WTC11 (cell line): Measurements from ENCODE around the gene GRP. TPM values are rescaled to one million over a fixed set of nuclear protein-coding genes. Genes with fewer than 3 reads are reported as not detected.

Experiments
- ATAC-seq: fragments of 200-7000 bp; cut with Tn5 transposase; 2 replicates; pipeline ENCODE4 v1.10.0; 2021; ENCODE audit warnings: mild to moderate bottlenecking, moderate library complexity
- CTCF ChIA-PET: fragments of 300-600 bp; sonication (Branson Sonifier 250); formaldehyde crosslinking; loops from one replicate; lab custom pipeline; 2021; ENCODE audit warnings: antibody characterized with exemption; lab: Charles Lee
- POLR2A ChIA-PET: fragments of 350-600 bp; sonication (Branson Sonifier 250); formaldehyde crosslinking; loops from one replicate; lab custom pipeline; 2021; ENCODE audit warnings: antibody characterized with exemption; lab: Charles Lee
- DNase-seq: peaks from one replicate; pipeline ENCODE4 v3.0.0; 2021; ENCODE audit warnings: low spot score
- H3K27ac Mint-ChIP-seq: 2 replicates; pipeline ENCODE4 v1.8.0; 2021; ENCODE audit warnings: mixed read lengths
- H3K27me3 Mint-ChIP-seq: 2 replicates; pipeline ENCODE4 v1.8.0; 2021; ENCODE audit warnings: low read depth, mild to moderate bottlenecking, moderate library complexity, mixed read lengths
- H3K36me3 Mint-ChIP-seq: 2 replicates; pipeline ENCODE4 v1.8.0; 2021; ENCODE audit warnings: mixed read lengths
- H3K4me1 Mint-ChIP-seq: 2 replicates; pipeline ENCODE4 v1.8.0; 2022; ENCODE audit warnings: mixed read lengths
- H3K4me3 Mint-ChIP-seq: 2 replicates; pipeline ENCODE4 v1.8.0; 2021; ENCODE audit warnings: mild to moderate bottlenecking, moderate library complexity, mixed read lengths
- H3K9me3 Mint-ChIP-seq: 2 replicates; pipeline ENCODE4 v1.8.0; 2021; ENCODE audit warnings: mixed read lengths
- IRF2 ChIP-seq: sonication (generic); formaldehyde crosslinking; IDR thresholded peaks from 2 replicates; pipeline ENCODE4 v1.8.0; 2022; ENCODE audit warnings: low read depth, missing genetic modification reagents, borderline replicate concordance
- JAZF1 ChIP-seq: fragments of 250-450 bp; sonication (Bioruptor Pico); IDR thresholded peaks from 2 replicates; pipeline ENCODE4 v1.9.0; 2021; ENCODE audit warnings: moderate library complexity, mild to moderate bottlenecking, inconsistent platforms
- NFATC4 ChIP-seq: fragments of 250-450 bp; sonication (Bioruptor Pico); IDR thresholded peaks from 2 replicates; pipeline ENCODE4 v1.9.0; 2021; ENCODE audit warnings: mild to moderate bottlenecking
- NR1H2 ChIP-seq: sonication (generic); formaldehyde crosslinking; IDR thresholded peaks from 2 replicates; pipeline ENCODE4 v1.9.0; 2021; ENCODE audit warnings: mild to moderate bottlenecking, moderate library complexity, missing genetic modification reagents
- TCF7 ChIP-seq: sonication (generic); formaldehyde crosslinking; IDR thresholded peaks from 2 replicates; pipeline ENCODE4 v1.8.0; 2022; ENCODE audit warnings: mild to moderate bottlenecking, low read depth, missing genetic modification reagents, moderate library complexity
- TP53 ChIP-seq: sonication (generic); formaldehyde crosslinking; IDR thresholded peaks from 2 replicates; pipeline ENCODE4 v1.8.1; 2023; ENCODE audit warnings: mild to moderate bottlenecking, missing genetic modification reagents
- ZNF396 ChIP-seq: fragments of 250-450 bp; sonication (Bioruptor Pico); IDR thresholded peaks from 2 replicates; pipeline ENCODE4 v1.8.0; 2021; ENCODE audit warnings: mild to moderate bottlenecking, moderate library complexity, borderline replicate concordance
- total RNA-seq: library from RNA; stranded (reverse); gene quantifications from 3 replicates; pipeline ENCODE4 v1.2.3, GENCODE V29; 2021
- TF ChIP-seq, protein P1 (sequence below): sonication (generic); formaldehyde crosslinking; IDR thresholded peaks from 2 replicates; pipeline ENCODE4 v1.8.1; 2023; ENCODE audit warnings: mild to moderate bottlenecking, missing genetic modification reagents, borderline replicate concordance
- TF ChIP-seq, protein P2 (sequence below): sonication (generic); formaldehyde crosslinking; IDR thresholded peaks from 2 replicates; pipeline ENCODE4 v1.8.1; 2023; ENCODE audit warnings: mild to moderate bottlenecking, moderate library complexity, missing genetic modification reagents
- TF ChIP-seq, protein P3 (sequence below): sonication (generic); formaldehyde crosslinking; IDR thresholded peaks from 2 replicates; pipeline ENCODE4 v1.8.1; 2023; ENCODE audit warnings: mild to moderate bottlenecking, missing genetic modification reagents, moderate library complexity
- TF ChIP-seq, protein P4 (sequence below): fragments of 250-450 bp; sonication (Bioruptor Pico); IDR thresholded peaks from 2 replicates; pipeline ENCODE4 v1.9.0; 2021; ENCODE audit warnings: mild to moderate bottlenecking
- TF ChIP-seq, protein P5 (sequence below): sonication (generic); formaldehyde crosslinking; IDR thresholded peaks from 2 replicates; pipeline ENCODE4 v1.8.0; 2023; ENCODE audit warnings: missing genetic modification reagents, mild to moderate bottlenecking, borderline replicate concordance
- TF ChIP-seq, protein P6 (sequence below): fragments of 250-450 bp; sonication (Bioruptor Pico); IDR thresholded peaks from 2 replicates; pipeline ENCODE4 v1.9.0; 2021; ENCODE audit warnings: moderate library complexity, mild to moderate bottlenecking, inconsistent platforms, borderline replicate concordance
- TF ChIP-seq, protein P7 (sequence below): sonication (generic); formaldehyde crosslinking; IDR thresholded peaks from 2 replicates; pipeline ENCODE4 v1.8.1; 2023; ENCODE audit warnings: mild to moderate bottlenecking, missing genetic modification reagents
- TF ChIP-seq, protein P8 (sequence below): fragments of 250-450 bp; sonication (Bioruptor Pico); IDR thresholded peaks from 2 replicates; pipeline ENCODE4 v1.8.0; 2021; ENCODE audit warnings: mild to moderate bottlenecking

GRP gene
- total RNA-seq, 1 experiment from 2014 or later: 0.22 TPM

DNA sequence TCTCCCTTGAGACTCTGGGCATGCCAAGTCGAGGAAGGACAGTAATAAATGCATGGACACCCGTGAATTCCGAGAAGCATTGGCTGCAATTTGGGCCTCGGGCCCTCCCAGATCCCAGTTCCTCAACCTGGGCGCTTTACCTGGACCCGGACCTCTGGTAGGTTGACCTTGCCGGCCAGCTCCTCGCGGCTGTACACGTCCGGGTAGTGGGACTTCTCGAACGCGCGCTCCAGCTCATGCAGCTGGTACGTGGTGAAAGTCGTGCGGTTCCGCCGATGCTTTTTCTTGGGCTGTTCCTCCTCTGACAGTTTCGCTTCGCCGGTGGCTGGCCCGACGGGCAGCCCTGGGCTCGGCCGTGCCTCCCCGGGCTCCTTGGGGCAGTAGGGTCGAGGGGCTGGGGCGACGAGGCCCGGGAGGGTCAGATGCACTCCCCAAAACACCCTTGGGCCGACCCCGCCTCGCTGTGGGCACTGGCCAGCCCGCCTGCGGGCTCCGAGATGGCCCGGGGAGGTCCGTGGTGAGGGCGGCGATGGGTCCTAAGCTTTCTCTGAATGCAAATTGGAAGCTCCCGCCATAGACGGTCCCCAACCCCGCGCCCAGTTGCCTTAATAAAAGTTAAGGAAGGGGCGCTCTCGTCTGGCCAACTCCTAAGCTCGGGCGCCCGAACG is 52.4 kb downstream of the GRP start:
- ChIA-PET CTCF (interaction anchor here (0.8 to 3.9 kb wide), 12 partner anchors 8 to 504 kb away, joined by 3 to 28 read pairs (median 6); partner anchors contain the start of genes CCBE1, CPLX4 and GRP), POLR2A (interaction anchor here (1.2 to 1.5 kb wide), 2 partner anchors 8 to 36 kb away, joined by 4 to 12 read pairs; no protein-coding TSS in a partner anchor)
- no peaks in the 10 kb centered on the region for H3K9me3 Mint-ChIP-seq
- DNase-seq (peak; percentile 43), ATAC-seq (no peak)
- no peaks in the 10 kb centered on the region for H3K36me3 Mint-ChIP-seq
- TF ChIP-seq, protein P1, sequence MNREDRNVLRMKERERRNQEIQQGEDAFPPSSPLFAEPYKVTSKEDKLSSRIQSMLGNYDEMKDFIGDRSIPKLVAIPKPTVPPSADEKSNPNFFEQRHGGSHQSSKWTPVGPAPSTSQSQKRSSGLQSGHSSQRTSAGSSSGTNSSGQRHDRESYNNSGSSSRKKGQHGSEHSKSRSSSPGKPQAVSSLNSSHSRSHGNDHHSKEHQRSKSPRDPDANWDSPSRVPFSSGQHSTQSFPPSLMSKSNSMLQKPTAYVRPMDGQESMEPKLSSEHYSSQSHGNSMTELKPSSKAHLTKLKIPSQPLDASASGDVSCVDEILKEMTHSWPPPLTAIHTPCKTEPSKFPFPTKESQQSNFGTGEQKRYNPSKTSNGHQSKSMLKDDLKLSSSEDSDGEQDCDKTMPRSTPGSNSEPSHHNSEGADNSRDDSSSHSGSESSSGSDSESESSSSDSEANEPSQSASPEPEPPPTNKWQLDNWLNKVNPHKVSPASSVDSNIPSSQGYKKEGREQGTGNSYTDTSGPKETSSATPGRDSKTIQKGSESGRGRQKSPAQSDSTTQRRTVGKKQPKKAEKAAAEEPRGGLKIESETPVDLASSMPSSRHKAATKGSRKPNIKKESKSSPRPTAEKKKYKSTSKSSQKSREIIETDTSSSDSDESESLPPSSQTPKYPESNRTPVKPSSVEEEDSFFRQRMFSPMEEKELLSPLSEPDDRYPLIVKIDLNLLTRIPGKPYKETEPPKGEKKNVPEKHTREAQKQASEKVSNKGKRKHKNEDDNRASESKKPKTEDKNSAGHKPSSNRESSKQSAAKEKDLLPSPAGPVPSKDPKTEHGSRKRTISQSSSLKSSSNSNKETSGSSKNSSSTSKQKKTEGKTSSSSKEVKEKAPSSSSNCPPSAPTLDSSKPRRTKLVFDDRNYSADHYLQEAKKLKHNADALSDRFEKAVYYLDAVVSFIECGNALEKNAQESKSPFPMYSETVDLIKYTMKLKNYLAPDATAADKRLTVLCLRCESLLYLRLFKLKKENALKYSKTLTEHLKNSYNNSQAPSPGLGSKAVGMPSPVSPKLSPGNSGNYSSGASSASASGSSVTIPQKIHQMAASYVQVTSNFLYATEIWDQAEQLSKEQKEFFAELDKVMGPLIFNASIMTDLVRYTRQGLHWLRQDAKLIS: no peak
- TF ChIP-seq JAZF1 (CRISPR knock-in tag): no peak
- no peak for TF ChIP-seq NFATC4
- TF ChIP-seq, protein P2, sequence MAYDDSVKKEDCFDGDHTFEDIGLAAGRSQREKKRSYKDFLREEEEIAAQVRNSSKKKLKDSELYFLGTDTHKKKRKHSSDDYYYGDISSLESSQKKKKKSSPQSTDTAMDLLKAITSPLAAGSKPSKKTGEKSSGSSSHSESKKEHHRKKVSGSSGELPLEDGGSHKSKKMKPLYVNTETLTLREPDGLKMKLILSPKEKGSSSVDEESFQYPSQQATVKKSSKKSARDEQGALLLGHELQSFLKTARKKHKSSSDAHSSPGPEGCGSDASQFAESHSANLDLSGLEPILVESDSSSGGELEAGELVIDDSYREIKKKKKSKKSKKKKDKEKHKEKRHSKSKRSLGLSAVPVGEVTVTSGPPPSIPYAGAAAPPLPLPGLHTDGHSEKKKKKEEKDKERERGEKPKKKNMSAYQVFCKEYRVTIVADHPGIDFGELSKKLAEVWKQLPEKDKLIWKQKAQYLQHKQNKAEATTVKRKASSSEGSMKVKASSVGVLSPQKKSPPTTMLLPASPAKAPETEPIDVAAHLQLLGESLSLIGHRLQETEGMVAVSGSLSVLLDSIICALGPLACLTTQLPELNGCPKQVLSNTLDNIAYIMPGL: no peak
- TF ChIP-seq, protein P3, sequence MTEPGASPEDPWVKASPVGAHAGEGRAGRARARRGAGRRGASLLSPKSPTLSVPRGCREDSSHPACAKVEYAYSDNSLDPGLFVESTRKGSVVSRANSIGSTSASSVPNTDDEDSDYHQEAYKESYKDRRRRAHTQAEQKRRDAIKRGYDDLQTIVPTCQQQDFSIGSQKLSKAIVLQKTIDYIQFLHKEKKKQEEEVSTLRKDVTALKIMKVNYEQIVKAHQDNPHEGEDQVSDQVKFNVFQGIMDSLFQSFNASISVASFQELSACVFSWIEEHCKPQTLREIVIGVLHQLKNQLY (CRISPR knock-in tag): no peak
- TF ChIP-seq, protein P4, sequence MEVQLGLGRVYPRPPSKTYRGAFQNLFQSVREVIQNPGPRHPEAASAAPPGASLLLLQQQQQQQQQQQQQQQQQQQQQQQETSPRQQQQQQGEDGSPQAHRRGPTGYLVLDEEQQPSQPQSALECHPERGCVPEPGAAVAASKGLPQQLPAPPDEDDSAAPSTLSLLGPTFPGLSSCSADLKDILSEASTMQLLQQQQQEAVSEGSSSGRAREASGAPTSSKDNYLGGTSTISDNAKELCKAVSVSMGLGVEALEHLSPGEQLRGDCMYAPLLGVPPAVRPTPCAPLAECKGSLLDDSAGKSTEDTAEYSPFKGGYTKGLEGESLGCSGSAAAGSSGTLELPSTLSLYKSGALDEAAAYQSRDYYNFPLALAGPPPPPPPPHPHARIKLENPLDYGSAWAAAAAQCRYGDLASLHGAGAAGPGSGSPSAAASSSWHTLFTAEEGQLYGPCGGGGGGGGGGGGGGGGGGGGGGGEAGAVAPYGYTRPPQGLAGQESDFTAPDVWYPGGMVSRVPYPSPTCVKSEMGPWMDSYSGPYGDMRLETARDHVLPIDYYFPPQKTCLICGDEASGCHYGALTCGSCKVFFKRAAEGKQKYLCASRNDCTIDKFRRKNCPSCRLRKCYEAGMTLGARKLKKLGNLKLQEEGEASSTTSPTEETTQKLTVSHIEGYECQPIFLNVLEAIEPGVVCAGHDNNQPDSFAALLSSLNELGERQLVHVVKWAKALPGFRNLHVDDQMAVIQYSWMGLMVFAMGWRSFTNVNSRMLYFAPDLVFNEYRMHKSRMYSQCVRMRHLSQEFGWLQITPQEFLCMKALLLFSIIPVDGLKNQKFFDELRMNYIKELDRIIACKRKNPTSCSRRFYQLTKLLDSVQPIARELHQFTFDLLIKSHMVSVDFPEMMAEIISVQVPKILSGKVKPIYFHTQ (CRISPR knock-in tag): no peak
- no peak for TF ChIP-seq ZNF396 (CRISPR knock-in tag)
- TF ChIP-seq TP53: no peak
- TF ChIP-seq, protein P5, sequence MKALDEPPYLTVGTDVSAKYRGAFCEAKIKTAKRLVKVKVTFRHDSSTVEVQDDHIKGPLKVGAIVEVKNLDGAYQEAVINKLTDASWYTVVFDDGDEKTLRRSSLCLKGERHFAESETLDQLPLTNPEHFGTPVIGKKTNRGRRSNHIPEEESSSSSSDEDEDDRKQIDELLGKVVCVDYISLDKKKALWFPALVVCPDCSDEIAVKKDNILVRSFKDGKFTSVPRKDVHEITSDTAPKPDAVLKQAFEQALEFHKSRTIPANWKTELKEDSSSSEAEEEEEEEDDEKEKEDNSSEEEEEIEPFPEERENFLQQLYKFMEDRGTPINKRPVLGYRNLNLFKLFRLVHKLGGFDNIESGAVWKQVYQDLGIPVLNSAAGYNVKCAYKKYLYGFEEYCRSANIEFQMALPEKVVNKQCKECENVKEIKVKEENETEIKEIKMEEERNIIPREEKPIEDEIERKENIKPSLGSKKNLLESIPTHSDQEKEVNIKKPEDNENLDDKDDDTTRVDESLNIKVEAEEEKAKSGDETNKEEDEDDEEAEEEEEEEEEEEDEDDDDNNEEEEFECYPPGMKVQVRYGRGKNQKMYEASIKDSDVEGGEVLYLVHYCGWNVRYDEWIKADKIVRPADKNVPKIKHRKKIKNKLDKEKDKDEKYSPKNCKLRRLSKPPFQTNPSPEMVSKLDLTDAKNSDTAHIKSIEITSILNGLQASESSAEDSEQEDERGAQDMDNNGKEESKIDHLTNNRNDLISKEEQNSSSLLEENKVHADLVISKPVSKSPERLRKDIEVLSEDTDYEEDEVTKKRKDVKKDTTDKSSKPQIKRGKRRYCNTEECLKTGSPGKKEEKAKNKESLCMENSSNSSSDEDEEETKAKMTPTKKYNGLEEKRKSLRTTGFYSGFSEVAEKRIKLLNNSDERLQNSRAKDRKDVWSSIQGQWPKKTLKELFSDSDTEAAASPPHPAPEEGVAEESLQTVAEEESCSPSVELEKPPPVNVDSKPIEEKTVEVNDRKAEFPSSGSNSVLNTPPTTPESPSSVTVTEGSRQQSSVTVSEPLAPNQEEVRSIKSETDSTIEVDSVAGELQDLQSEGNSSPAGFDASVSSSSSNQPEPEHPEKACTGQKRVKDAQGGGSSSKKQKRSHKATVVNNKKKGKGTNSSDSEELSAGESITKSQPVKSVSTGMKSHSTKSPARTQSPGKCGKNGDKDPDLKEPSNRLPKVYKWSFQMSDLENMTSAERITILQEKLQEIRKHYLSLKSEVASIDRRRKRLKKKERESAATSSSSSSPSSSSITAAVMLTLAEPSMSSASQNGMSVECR: no peak
- no peak for TF ChIP-seq IRF2
- TF ChIP-seq, protein P6, sequence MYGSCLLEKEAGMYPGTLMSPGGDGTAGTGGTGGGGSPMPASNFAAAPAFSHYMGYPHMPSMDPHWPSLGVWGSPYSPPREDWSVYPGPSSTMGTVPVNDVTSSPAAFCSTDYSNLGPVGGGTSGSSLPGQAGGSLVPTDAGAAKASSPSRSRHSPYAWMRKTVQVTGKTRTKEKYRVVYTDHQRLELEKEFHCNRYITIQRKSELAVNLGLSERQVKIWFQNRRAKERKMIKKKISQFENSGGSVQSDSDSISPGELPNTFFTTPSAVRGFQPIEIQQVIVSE (CRISPR knock-in tag): no peak
- TF ChIP-seq, protein P7, sequence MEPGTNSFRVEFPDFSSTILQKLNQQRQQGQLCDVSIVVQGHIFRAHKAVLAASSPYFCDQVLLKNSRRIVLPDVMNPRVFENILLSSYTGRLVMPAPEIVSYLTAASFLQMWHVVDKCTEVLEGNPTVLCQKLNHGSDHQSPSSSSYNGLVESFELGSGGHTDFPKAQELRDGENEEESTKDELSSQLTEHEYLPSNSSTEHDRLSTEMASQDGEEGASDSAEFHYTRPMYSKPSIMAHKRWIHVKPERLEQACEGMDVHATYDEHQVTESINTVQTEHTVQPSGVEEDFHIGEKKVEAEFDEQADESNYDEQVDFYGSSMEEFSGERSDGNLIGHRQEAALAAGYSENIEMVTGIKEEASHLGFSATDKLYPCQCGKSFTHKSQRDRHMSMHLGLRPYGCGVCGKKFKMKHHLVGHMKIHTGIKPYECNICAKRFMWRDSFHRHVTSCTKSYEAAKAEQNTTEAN (CRISPR knock-in tag): no peak
- no peak for TF ChIP-seq NR1H2 (CRISPR knock-in tag)
- no peak for TF ChIP-seq TCF7 (CRISPR knock-in tag)
- TF ChIP-seq, protein P8, sequence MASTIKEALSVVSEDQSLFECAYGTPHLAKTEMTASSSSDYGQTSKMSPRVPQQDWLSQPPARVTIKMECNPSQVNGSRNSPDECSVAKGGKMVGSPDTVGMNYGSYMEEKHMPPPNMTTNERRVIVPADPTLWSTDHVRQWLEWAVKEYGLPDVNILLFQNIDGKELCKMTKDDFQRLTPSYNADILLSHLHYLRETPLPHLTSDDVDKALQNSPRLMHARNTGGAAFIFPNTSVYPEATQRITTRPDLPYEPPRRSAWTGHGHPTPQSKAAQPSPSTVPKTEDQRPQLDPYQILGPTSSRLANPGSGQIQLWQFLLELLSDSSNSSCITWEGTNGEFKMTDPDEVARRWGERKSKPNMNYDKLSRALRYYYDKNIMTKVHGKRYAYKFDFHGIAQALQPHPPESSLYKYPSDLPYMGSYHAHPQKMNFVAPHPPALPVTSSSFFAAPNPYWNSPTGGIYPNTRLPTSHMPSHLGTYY (CRISPR knock-in tag): no peak
- H3K27me3 Mint-ChIP-seq: peaks cover 97% of the 10 kb centered on the region
- peak overlapping the region; percentile 54 for H3K4me3 Mint-ChIP-seq
- peaks cover 60% of the 10 kb centered on the region for H3K4me1 Mint-ChIP-seq
- H3K27ac Mint-ChIP-seq: no peak overlapping the region
